HCT116 (cell line): ENCODE data around the gene PLCZ1. TPM values are rescaled to one million over a fixed set of nuclear protein-coding genes. Genes with fewer than 3 reads are reported as not detected.

Experiments
- ATAC-seq: fragments of 200-7000 bp; cut with Tn5 transposase; 2 replicates; pipeline ENCODE4 v1.9.1; 2020; ENCODE audit warnings: mild to moderate bottlenecking, moderate library complexity
- BruUV-seq: library from RNA; stranded (reverse); fragments of 400-500 nt; replicated peaks from 2 replicates; lab custom pipeline; 2021; lab: Mats Ljungman, UMichigan
- CTCF ChIA-PET: fragments of 300-600 bp; sonication (Branson Sonifier 250); formaldehyde crosslinking; loops from one replicate; lab custom pipeline; 2021; ENCODE audit warnings: antibody characterized with exemption; lab: Charles Lee
- POLR2A ChIA-PET: fragments of 300-600, 350-600 bp; sonication (Branson Sonifier 250); formaldehyde crosslinking; loops from one replicate; lab custom pipeline; 2021; ENCODE audit warnings: antibody characterized with exemption; lab: Charles Lee
- RAD21 ChIA-PET, 2 experiments: fragments of 300-600 bp; sonication (Branson Sonifier 250); formaldehyde crosslinking; loops; one replicate each; lab custom pipeline; 2023; ENCODE audit warnings: low total read pairs in 2 of 2; ENCODE audit not compliant: uncharacterized antibody in 2 of 2, unreplicated experiment in 2 of 2, low non-redundant PET in 1 of 2; lab: Charles Lee
- DNase-seq: peaks from one replicate; pipeline ENCODE4 v3.0.0-alpha.2; 2010; ENCODE audit warnings: low read depth, low spot score
- H2AFZ ChIP-seq: fragments of 200-600 bp; shearing (Covaris generic), sonication (generic); 2 replicates; pipeline ENCODE4 v1.6.1; 2017; ENCODE audit warnings: low read depth, mixed run types, mixed read lengths, antibody characterized with exemption, low read length; ENCODE audit not compliant: poor library complexity, severe bottlenecking
- H3K27ac ChIP-seq: 2 replicates; pipeline ENCODE4 v1.5.1; 2012; ENCODE audit warnings: low read depth, low read length
- H3K27me3 ChIP-seq: fragments of 200-600 bp; sonication (generic); 2 replicates; pipeline ENCODE4 v1.6.1; 2016; ENCODE audit warnings: mixed run types, low read length, mixed read lengths; ENCODE audit not compliant: insufficient read depth
- H3K36me3 ChIP-seq, 2 experiments: fragments of 200-500 bp in 1 of 2; fragments of 200-600 bp in 1 of 2; sonication (Bioruptor generic) in 1 of 2; sonication (generic) in 1 of 2; 2 replicates each; pipeline versions ENCODE4 v1.5.1 to v1.6.1; 2014 to 2016; ENCODE audit warnings: low read length in 2 of 2, inconsistent platforms in 1 of 2, mixed read lengths in 1 of 2, mixed run types in 1 of 2; ENCODE audit not compliant: insufficient read depth in 2 of 2, control insufficient read depth in 1 of 2
- H3K4me1 ChIP-seq, 2 experiments: fragments of 200-600 bp in 1 of 2; sonication (generic) in 1 of 2; 2 replicates each; pipeline versions ENCODE4 v1.5.1 to v1.6.1; 2012 to 2017; ENCODE audit warnings: low read length in 2 of 2, inconsistent platforms in 1 of 2, mild to moderate bottlenecking in 1 of 2, mixed read lengths in 1 of 2, mixed run types in 1 of 2, moderate library complexity in 1 of 2; ENCODE audit not compliant: insufficient read depth in 2 of 2, control insufficient read depth in 1 of 2
- H3K4me2 ChIP-seq: fragments of 200-600 bp; sonication (generic); 2 replicates; pipeline ENCODE4 v1.6.1; 2017; ENCODE audit warnings: mixed run types, low read length, mixed read lengths
- H3K4me3 ChIP-seq, 2 experiments: fragments of 200-600 bp in 1 of 2; sonication (generic) in 1 of 2; replicated peaks in 1 of 2; 2 replicates each; pipeline ENCODE4 v1.5.1; 2011 to 2016; ENCODE audit warnings: low read length in 2 of 2, control low read depth in 1 of 2, low read depth in 1 of 2, mild to moderate bottlenecking in 1 of 2, mixed read lengths in 1 of 2, mixed run types in 1 of 2
- H3K79me2 ChIP-seq: fragments of 200-600 bp; sonication (generic); 2 replicates; pipeline ENCODE4 v1.6.1; 2017; ENCODE audit warnings: mild to moderate bottlenecking, mixed run types, low read length, moderate library complexity, mixed read lengths; ENCODE audit not compliant: insufficient read depth
- H3K9ac ChIP-seq: fragments of 200-600 bp; sonication (generic); 2 replicates; pipeline ENCODE4 v1.6.1; 2016; ENCODE audit warnings: low read length, mixed read lengths
- H3K9me2 ChIP-seq: fragments of 200-600 bp; sonication (generic), shearing (Covaris generic); 2 replicates; pipeline ENCODE4 v1.6.1; 2017; ENCODE audit warnings: mixed run types, mild to moderate bottlenecking, moderate library complexity; ENCODE audit not compliant: insufficient read depth
- H3K9me3 ChIP-seq, 2 experiments: fragments of 200-500 bp in 1 of 2; fragments of 200-600 bp in 1 of 2; sonication (Bioruptor generic) in 1 of 2; sonication (generic) in 1 of 2; 2 replicates each; pipeline ENCODE4 v1.6.1; 2014 to 2017; ENCODE audit warnings: low read length in 2 of 2, mixed read lengths in 2 of 2, inconsistent platforms in 1 of 2, low read depth in 1 of 2, mild to moderate bottlenecking in 1 of 2, mixed run types in 1 of 2, moderate library complexity in 1 of 2; ENCODE audit not compliant: control insufficient read depth in 1 of 2, insufficient read depth in 1 of 2
- H4K20me1 ChIP-seq: fragments of 200-600 bp; sonication (generic), shearing (Covaris generic); 2 replicates; pipeline ENCODE4 v1.6.1; 2017; ENCODE audit warnings: mixed run types, mild to moderate bottlenecking, moderate library complexity; ENCODE audit not compliant: insufficient read depth
- ATF3 ChIP-seq: IDR thresholded peaks from 2 replicates; pipeline ENCODE4 v1.6.1; 2012
- CBX3 ChIP-seq: IDR thresholded peaks from 2 replicates; pipeline ENCODE4 v1.6.1; 2012; ENCODE audit warnings: low read depth
- EGR1 ChIP-seq: IDR thresholded peaks from 2 replicates; pipeline ENCODE4 v1.6.1; 2012; ENCODE audit warnings: low read depth
- ELF1 ChIP-seq: IDR thresholded peaks from 2 replicates; pipeline ENCODE4 v1.6.1; 2012; ENCODE audit warnings: low read depth, borderline replicate concordance
- EZH2phosphoT487 ChIP-seq: fragments of 200-600 bp; IDR thresholded peaks from 2 replicates; pipeline ENCODE4 v1.6.1; 2018; ENCODE audit warnings: antibody characterized with exemption, borderline replicate concordance
- POLR2A ChIP-seq: IDR thresholded peaks from 2 replicates; pipeline ENCODE4 v1.7.0; 2011; ENCODE audit warnings: borderline replicate concordance; ENCODE audit not compliant: insufficient read depth, insufficient read length; ENCODE audit errors: extremely low read depth
- POLR2AphosphoS5 ChIP-seq: IDR thresholded peaks from 2 replicates; pipeline ENCODE4 v1.6.1; 2011; ENCODE audit warnings: mild to moderate bottlenecking, low read depth, low read length, moderate library complexity
- RAD21 ChIP-seq: IDR thresholded peaks from 2 replicates; pipeline ENCODE4 v1.6.1; 2012; ENCODE audit warnings: low read depth, mild to moderate bottlenecking
- SIN3A ChIP-seq: IDR thresholded peaks from 2 replicates; pipeline ENCODE4 v1.6.1; 2012; ENCODE audit warnings: low read depth
- SRF ChIP-seq: IDR thresholded peaks from 2 replicates; pipeline ENCODE4 v1.6.1; 2012; ENCODE audit warnings: low read depth
- YY1 ChIP-seq: IDR thresholded peaks from 2 replicates; pipeline ENCODE4 v1.6.1; 2011; ENCODE audit warnings: low read length, low read depth, moderate library complexity, mild to moderate bottlenecking; ENCODE audit not compliant: insufficient replicate concordance; ENCODE audit errors: extremely low read depth
- ZFX ChIP-seq: fragments of 450-650 bp; IDR thresholded peaks from 2 replicates; pipeline ENCODE4 v1.6.1; 2017
- ZNF274 ChIP-seq: fragments of 200-500 bp; sonication (Bioruptor generic); IDR thresholded peaks from 2 replicates; pipeline ENCODE4 v1.6.1; 2014; ENCODE audit warnings: mild to moderate bottlenecking, low read depth, low read length, inconsistent platforms
- intact Hi-C: fragments of 100-400 bp; cut with micrococcal nuclease; formaldehyde crosslinking; loops from 2 replicates; pipeline ENCODE4 v1.10.0; 2022
- total RNA-seq: library from RNA; stranded (reverse); gene quantifications from one replicate; pipeline ENCODE4 v1.2.1, GENCODE V29; 2021; ENCODE audit not compliant: unreplicated experiment
- TF ChIP-seq, protein P1 (sequence below), 3 experiments: fragments of 200-600 bp in 1 of 3; sonication (generic) in 1 of 3; IDR thresholded peaks in 2 of 3; conservative IDR thresholded peaks in 1 of 3; 2 replicates each; pipeline ENCODE4 v1.5.1; 2012 to 2017; ENCODE audit warnings: low read depth in 2 of 3, low read length in 2 of 3, antibody characterized with exemption in 1 of 3, borderline replicate concordance in 1 of 3, control low read depth in 1 of 3, mild to moderate bottlenecking in 1 of 3, mixed read lengths in 1 of 3, mixed run types in 1 of 3, moderate library complexity in 1 of 3; ENCODE audit not compliant: insufficient read depth in 1 of 3
- TF ChIP-seq, protein P2 (sequence below): IDR thresholded peaks from 2 replicates; pipeline ENCODE4 v1.6.1; 2012

PLCZ1 gene
- total RNA-seq, 1 experiment from 2014 or later = not detected

- ATAC-seq = no peak
- Histone ChIP-seq H3K4me2 (no peak overlapping the region), H3K9ac (no peak overlapping the region), H3K27me3 (no peaks in the 10 kb centered on the region), H3K27ac (no peak overlapping the region), H3K79me2 (no peaks in the 10 kb centered on the region), H3K9me3 (no peaks in the 10 kb centered on the region), H3K4me1 (no peaks in the 10 kb centered on the region), H3K4me3 (no peak overlapping the region), H2AFZ (no peak overlapping the region), H3K36me3 (no peaks in the 10 kb centered on the region), H3K9me2 (no peaks in the 10 kb centered on the region), H4K20me1 (no peaks in the 10 kb centered on the region)
- ChIA-PET RAD21 (no interaction called here), POLR2A (no interaction called here), CTCF (no interaction called here)
- TF ChIP-seq, protein P1, sequence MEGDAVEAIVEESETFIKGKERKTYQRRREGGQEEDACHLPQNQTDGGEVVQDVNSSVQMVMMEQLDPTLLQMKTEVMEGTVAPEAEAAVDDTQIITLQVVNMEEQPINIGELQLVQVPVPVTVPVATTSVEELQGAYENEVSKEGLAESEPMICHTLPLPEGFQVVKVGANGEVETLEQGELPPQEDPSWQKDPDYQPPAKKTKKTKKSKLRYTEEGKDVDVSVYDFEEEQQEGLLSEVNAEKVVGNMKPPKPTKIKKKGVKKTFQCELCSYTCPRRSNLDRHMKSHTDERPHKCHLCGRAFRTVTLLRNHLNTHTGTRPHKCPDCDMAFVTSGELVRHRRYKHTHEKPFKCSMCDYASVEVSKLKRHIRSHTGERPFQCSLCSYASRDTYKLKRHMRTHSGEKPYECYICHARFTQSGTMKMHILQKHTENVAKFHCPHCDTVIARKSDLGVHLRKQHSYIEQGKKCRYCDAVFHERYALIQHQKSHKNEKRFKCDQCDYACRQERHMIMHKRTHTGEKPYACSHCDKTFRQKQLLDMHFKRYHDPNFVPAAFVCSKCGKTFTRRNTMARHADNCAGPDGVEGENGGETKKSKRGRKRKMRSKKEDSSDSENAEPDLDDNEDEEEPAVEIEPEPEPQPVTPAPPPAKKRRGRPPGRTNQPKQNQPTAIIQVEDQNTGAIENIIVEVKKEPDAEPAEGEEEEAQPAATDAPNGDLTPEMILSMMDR (IDR thresholded peaks at IDR 0.05 in 2 of 3, conservative IDR thresholded peaks at IDR 0.05 in 1 of 3; ENCODE audit: borderline replicate concordance in 1 of 3, insufficient read depth in 1 of 3, low read depth in 2 of 3, low read length in 2 of 3) = no peak
- BruUV-seq = no TSS peak
- no peak for DNase-seq
- intact Hi-C loops = no loop called here
These were observed 85.2 kb downstream of the PLCZ1 start for GRCh38 chr12:18652596-18652995.

DNA sequence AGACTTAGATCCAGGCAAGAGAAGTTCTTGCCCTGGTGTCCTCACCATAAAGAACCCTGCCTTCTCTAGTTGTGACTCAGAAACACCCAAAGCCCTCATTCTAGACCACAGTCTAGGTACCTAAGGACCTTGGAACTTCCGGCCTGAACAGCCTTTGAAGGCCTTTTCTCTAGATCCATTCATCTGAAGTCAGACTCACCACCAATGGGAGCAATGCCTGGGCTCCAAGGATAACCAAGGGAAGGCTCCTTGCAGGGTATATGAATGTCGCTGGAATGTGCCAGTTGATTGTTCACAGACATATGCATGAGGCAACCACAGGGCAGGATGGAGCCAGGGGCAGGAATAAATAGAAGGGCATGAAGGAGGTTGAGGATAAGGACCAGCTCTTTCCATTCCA lies 86.3 kb downstream of the PLCZ1 start:
- Histone ChIP-seq H3K36me3 (no peaks in the 10 kb centered on the region), H3K9me3 (no peaks in the 10 kb centered on the region), H3K4me1 (no peaks in the 10 kb centered on the region), H3K27ac (no peak overlapping the region), H3K79me2 (no peaks in the 10 kb centered on the region), H3K9ac (no peak overlapping the region), H3K9me2 (no peaks in the 10 kb centered on the region), H3K27me3 (no peaks in the 10 kb centered on the region), H4K20me1 (no peaks in the 10 kb centered on the region), H2AFZ (no peak overlapping the region), H3K4me3 (no peak overlapping the region), H3K4me2 (no peak overlapping the region)
- ATAC-seq (no peak), DNase-seq (no peak)
- BruUV-seq = no TSS peak
- intact Hi-C loops = no loop called here
- ChIA-PET POLR2A (no interaction called here), CTCF (no interaction called here), RAD21 (no interaction called here)
- no peak for TF ChIP-seq SRF
- TF ChIP-seq ZFX = no peak
- no peak for TF ChIP-seq POLR2A
- TF ChIP-seq ZNF274 = no peak
- no peak for TF ChIP-seq ATF3
- TF ChIP-seq ELF1 = no peak
- TF ChIP-seq CBX3 = no peak
- no peak for TF ChIP-seq EGR1
- TF ChIP-seq EZH2phosphoT487 = no peak
- no peak for TF ChIP-seq YY1
- no peak for TF ChIP-seq SIN3A
- no peak for TF ChIP-seq RAD21
- no peak for TF ChIP-seq POLR2AphosphoS5
- TF ChIP-seq, protein P2, sequence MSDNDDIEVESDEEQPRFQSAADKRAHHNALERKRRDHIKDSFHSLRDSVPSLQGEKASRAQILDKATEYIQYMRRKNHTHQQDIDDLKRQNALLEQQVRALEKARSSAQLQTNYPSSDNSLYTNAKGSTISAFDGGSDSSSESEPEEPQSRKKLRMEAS = no peak
